ENCODE results near the gene TRPM3.

- TF ChIP-seq SUZ12 (IDR thresholded peaks at IDR 0.05; ENCODE audit: extremely low read depth, insufficient read depth, insufficient read length) (no peak), ZNF274 (IDR thresholded peaks at IDR 0.05; ENCODE audit: low read depth, low read length) (no peak), YY1 (IDR thresholded peaks at IDR 0.05; ENCODE audit: insufficient read depth, insufficient read length) (no peak)
Observed at GRCh38 chr9:70923961-70924360, 197.5 kb downstream of the TRPM3 start.

All from NT2/D1 (cell line).